Neuronal stem cell (in vitro differentiated cells): ENCODE data around the gene PIAS4.

Experiments used
- DNase-seq: peaks from one replicate; pipeline ENCODE4 v3.0.0-alpha.2; 2013; ENCODE audit warnings: low spot score
- H2AFZ ChIP-seq: one replicate; pipeline ENCODE4 v1.6.1; 2013; ENCODE audit warnings: mild to moderate bottlenecking, low read length, inconsistent platforms
- H2AK5ac ChIP-seq: 2 replicates; pipeline ENCODE4 v1.6.1; 2013; ENCODE audit warnings: low read depth, mild to moderate bottlenecking, inconsistent platforms, low read length, moderate library complexity, mixed read lengths
- H2BK120ac ChIP-seq: 2 replicates; pipeline ENCODE4 v1.6.1; 2013; ENCODE audit warnings: low read depth, mild to moderate bottlenecking, inconsistent platforms, low read length, moderate library complexity, mixed read lengths
- H2BK12ac ChIP-seq: one replicate; pipeline ENCODE4 v1.6.1; 2013; ENCODE audit warnings: low read length, inconsistent platforms
- H2BK15ac ChIP-seq: 2 replicates; pipeline ENCODE4 v1.6.1; 2013; ENCODE audit warnings: mild to moderate bottlenecking, low read length, inconsistent platforms, mixed read lengths
- H2BK5ac ChIP-seq: one replicate; pipeline ENCODE4 v1.6.1; 2013; ENCODE audit warnings: inconsistent platforms, mild to moderate bottlenecking, low read length, moderate library complexity
- H3K14ac ChIP-seq: one replicate; pipeline ENCODE4 v1.6.1; 2013; ENCODE audit warnings: low read length, inconsistent platforms
- H3K18ac ChIP-seq: 2 replicates; pipeline ENCODE4 v1.6.1; 2013; ENCODE audit warnings: low read length, inconsistent platforms
- H3K23ac ChIP-seq: 2 replicates; pipeline ENCODE4 v1.6.1; 2013; ENCODE audit warnings: low read depth, mild to moderate bottlenecking, mixed read lengths, low read length, inconsistent platforms; ENCODE audit not compliant: poor library complexity
- H3K27ac ChIP-seq: replicated peaks from 3 replicates; pipeline ENCODE4 v1.5.1; 2013; ENCODE audit warnings: low read length, inconsistent platforms
- H3K27me3 ChIP-seq, 3 experiments: 2 replicates each; pipeline ENCODE4 v1.6.1; 2013; ENCODE audit warnings: low read length in 3 of 3, mild to moderate bottlenecking in 2 of 3, inconsistent platforms in 1 of 3, low read depth in 1 of 3, mixed read lengths in 1 of 3, moderate library complexity in 1 of 3; ENCODE audit not compliant: control insufficient read depth in 3 of 3, insufficient read depth in 3 of 3
- H3K36me3 ChIP-seq, 2 donors: replicated peaks in 1 of 2; 2 replicates each; pipeline ENCODE4 v1.6.1; 2013; ENCODE audit warnings: low read length in 2 of 2; ENCODE audit not compliant: control insufficient read depth in 2 of 2, insufficient read depth in 2 of 2
- H3K4ac ChIP-seq: 2 replicates; pipeline ENCODE4 v1.6.1; 2013; ENCODE audit warnings: inconsistent platforms, mild to moderate bottlenecking, low read length, moderate library complexity
- H3K4me1 ChIP-seq, 2 donors: 1 replicate in 1 of 2; 2 replicates in 1 of 2; pipeline ENCODE4 v1.6.1; 2013; ENCODE audit warnings: low read length in 2 of 2, low read depth in 1 of 2; ENCODE audit not compliant: control insufficient read depth in 2 of 2, insufficient read depth in 1 of 2
- H3K4me2 ChIP-seq: one replicate; pipeline ENCODE4 v1.6.1; 2013; ENCODE audit warnings: mild to moderate bottlenecking, low read length, inconsistent platforms; ENCODE audit not compliant: insufficient read depth, poor library complexity, severe bottlenecking
- H3K4me3 ChIP-seq, 2 donors: 2 replicates each; pipeline ENCODE4 v1.5.1; 2013; ENCODE audit warnings: low read length in 2 of 2, mild to moderate bottlenecking in 2 of 2, inconsistent platforms in 1 of 2, moderate library complexity in 1 of 2
- H3K79me1 ChIP-seq: one replicate; pipeline ENCODE4 v1.6.1; 2013; ENCODE audit warnings: low read depth, mild to moderate bottlenecking, inconsistent platforms, low read length, moderate library complexity
- H3K9ac ChIP-seq: one replicate; pipeline ENCODE4 v1.6.1; 2013; ENCODE audit warnings: mild to moderate bottlenecking, low read depth, low read length, inconsistent platforms; ENCODE audit not compliant: poor library complexity
- H3K9me3 ChIP-seq, 2 donors: replicated peaks in 1 of 2; 2 replicates each; pipeline versions ENCODE3 to v1.6.1; 2013; ENCODE audit warnings: low read length in 2 of 2, mild to moderate bottlenecking in 2 of 2, inconsistent platforms in 1 of 2, low read depth in 1 of 2, mixed read lengths in 1 of 2, moderate library complexity in 1 of 2; ENCODE audit not compliant: control insufficient read depth in 2 of 2, insufficient read depth in 1 of 2
- H4K8ac ChIP-seq: one replicate; pipeline ENCODE4 v1.6.1; 2013; ENCODE audit warnings: low read depth, mild to moderate bottlenecking, inconsistent platforms, low read length, moderate library complexity
- H4K91ac ChIP-seq: one replicate; pipeline ENCODE4 v1.6.1; 2013; ENCODE audit warnings: low read length, low read depth, mild to moderate bottlenecking, inconsistent platforms; ENCODE audit not compliant: poor library complexity
- WGBS, 2 donors: extraction: QIAGEN DNeasy Blood & Tissue Kit; methylation state at CpG; one replicate each; pipeline ENCODE4 v1.1.7; 2013; ENCODE audit warnings: missing lambda C conversion rate in 2 of 2, mixed read lengths in 1 of 2; ENCODE audit not compliant: insufficient read length in 2 of 2, insufficient replicate concordance in 1 of 2; ENCODE audit errors: extremely low coverage in 2 of 2; 5-methylcytosine and 5-hydroxymethylcytosine counted together

The PIAS4 gene

GRCh38 chr19:4036576-4037300 is 29.2 kb downstream of the PIAS4 start:
- Histone ChIP-seq H3K9me3 (peaks cover 6 to 8% of the 10 kb centered on the region in 2 donors), H3K27ac (no peak overlapping the region), H3K79me1 (peaks cover 9% of the 10 kb centered on the region), H3K18ac (no peak overlapping the region), H2BK5ac (no peak overlapping the region), H3K4me1 (no peaks in the 10 kb centered on the region), H2BK15ac (no peak overlapping the region), H2AK5ac (no peak overlapping the region), H4K91ac (no peak overlapping the region), H3K9ac (peak overlapping the region; percentile 24), H2AFZ (no peak overlapping the region), H2BK120ac (no peak overlapping the region), H2BK12ac (no peak overlapping the region), H3K23ac (peak overlapping the region; percentile 26), H3K4me3 (peak overlapping the region in 1 of 2 donors; percentile 50), H3K36me3 (peaks cover 40 to 69% of the 10 kb centered on the region in 2 donors), H4K8ac (no peak overlapping the region), H3K4ac (no peak overlapping the region), H3K14ac (no peak overlapping the region), H3K4me2 (no peak overlapping the region), H3K27me3 (peaks cover 0 to 2% (median 0%) of the 10 kb centered on the region in 3 experiments)
- DNase-seq = no peak
- WGBS, 2 donors = 100% methylated on average over 2 of the region's 25 CpGs; no CpG with 5 or more reads in 1 of the 2 donors

DNA sequence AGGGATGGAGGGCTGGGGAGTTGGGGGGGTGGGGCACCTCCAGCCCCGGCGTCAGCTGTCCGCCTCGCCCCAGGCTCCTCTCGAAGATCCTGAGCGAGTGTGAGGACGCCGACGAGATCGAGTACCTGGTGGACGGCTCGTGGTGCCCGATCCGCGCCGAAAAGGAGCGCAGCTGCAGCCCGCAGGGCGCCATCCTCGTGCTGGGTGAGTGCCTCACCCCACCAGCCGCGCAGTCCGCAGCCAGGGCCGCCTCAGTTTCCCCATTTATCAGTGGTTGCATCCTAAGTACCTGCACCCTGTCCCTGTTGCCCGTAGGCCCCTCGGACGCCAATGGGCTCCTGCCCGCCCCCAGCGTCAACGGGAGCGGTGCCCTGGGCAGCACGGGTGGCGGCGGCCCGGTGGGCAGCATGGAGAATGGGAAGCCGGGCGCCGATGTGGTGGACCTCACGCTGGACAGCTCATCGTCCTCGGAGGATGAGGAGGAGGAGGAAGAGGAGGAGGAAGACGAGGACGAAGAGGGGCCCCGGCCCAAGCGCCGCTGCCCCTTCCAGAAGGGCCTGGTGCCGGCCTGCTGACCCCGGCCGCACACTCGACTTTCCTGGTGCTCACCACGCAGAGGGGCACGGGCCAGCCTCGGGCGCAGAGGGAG is 29.9 kb downstream of the PIAS4 start:
- Histone ChIP-seq H3K4me3 (no peak overlapping the region), H3K18ac (no peak overlapping the region), H3K36me3 (peaks cover 35 to 62% of the 10 kb centered on the region in 2 donors), H3K27ac (no peak overlapping the region), H2BK120ac (no peak overlapping the region), H3K79me1 (peaks cover 7% of the 10 kb centered on the region), H3K4me1 (no peaks in the 10 kb centered on the region), H2BK12ac (no peak overlapping the region), H2AK5ac (no peak overlapping the region), H3K27me3 (peaks cover 0 to 2% (median 0%) of the 10 kb centered on the region in 3 experiments), H2AFZ (no peak overlapping the region), H3K9ac (peak overlapping the region; percentile 60), H2BK15ac (no peak overlapping the region), H3K9me3 (peaks cover 6 to 10% of the 10 kb centered on the region in 2 donors), H4K8ac (no peak overlapping the region), H3K4ac (no peak overlapping the region), H4K91ac (no peak overlapping the region), H3K23ac (peak overlapping the region; percentile 80), H2BK5ac (no peak overlapping the region), H3K14ac (no peak overlapping the region), H3K4me2 (no peak overlapping the region)
- DNase-seq = no peak
- no CpG with 5 or more reads among the region's 54 CpGs for WGBS, 2 donors

- Histone ChIP-seq H2BK12ac (no peak overlapping the region), H3K27ac (no peak overlapping the region), H3K4me2 (no peak overlapping the region), H2BK15ac (no peak overlapping the region), H4K91ac (no peak overlapping the region), H3K79me1 (peaks cover 7% of the 10 kb centered on the region), H3K4me1 (no peaks in the 10 kb centered on the region), H3K14ac (no peak overlapping the region), H3K4me3 (no peak overlapping the region), H2BK120ac (no peak overlapping the region), H4K8ac (no peak overlapping the region), H3K4ac (no peak overlapping the region), H2BK5ac (no peak overlapping the region), H3K23ac (no peak overlapping the region), H2AFZ (no peak overlapping the region), H3K18ac (no peak overlapping the region), H3K9me3 (peaks cover 6 to 10% of the 10 kb centered on the region in 2 donors), H3K27me3 (peaks cover 0 to 2% (median 0%) of the 10 kb centered on the region in 3 experiments), H3K36me3 (peaks cover 33 to 56% of the 10 kb centered on the region in 2 donors), H2AK5ac (no peak overlapping the region), H3K9ac (no peak overlapping the region)
- no CpG with 5 or more reads among the region's 33 CpGs for WGBS, 2 donors
- no peak for DNase-seq
These were observed 30.5 kb downstream of the PIAS4 start for GRCh38 chr19:4038057-4038456.
